Measurements from ENCODE around the gene WASF3. TPM values are rescaled to one million over a fixed set of nuclear protein-coding genes. Genes with fewer than 3 reads are reported as not detected.

Gene WASF3
- total RNA-seq, 3 donors from 2014 or later (not counting 1 experiment from before 2014, with no cell fraction given) = 0.61 TPM; not detected in 2

GRCh38 chr13:26529441-26529840 is 28.0 kb upstream of the WASF3 start:
- no peaks in the 10 kb centered on the region for H3K4me1 Mint-ChIP-seq
- Histone ChIP-seq H3K4me3 (ENCODE audit: low read length) (no peak overlapping the region), H3K27ac (ENCODE audit: low read length) (no peak overlapping the region), H3K27me3 (ENCODE audit: control insufficient read depth, insufficient read depth, low read length) (no peaks in the 10 kb centered on the region), H3K4me1 (ENCODE audit: control insufficient read depth, insufficient read depth, low read length) (no peaks in the 10 kb centered on the region), H3K36me3 (ENCODE audit: control insufficient read depth, insufficient read depth, low read length) (no peaks in the 10 kb centered on the region), H3K9me3 (ENCODE audit: control insufficient read depth, insufficient read depth, low read length) (no peaks in the 10 kb centered on the region)
- ATAC-seq = no peak
- H3K27ac Mint-ChIP-seq = no peak overlapping the region
- intact Hi-C loops (cut with micrococcal nuclease) = no loop called here
- no peak overlapping the region for H3K4me3 Mint-ChIP-seq
- peaks cover 10 to 15% of the 10 kb centered on the region in 2 donors for H3K27me3 Mint-ChIP-seq (ENCODE audit: low read depth in 2 of 2)
- no peaks in the 10 kb centered on the region for H3K36me3 Mint-ChIP-seq
- no peak for TF ChIP-seq CTCF (IDR thresholded peaks at IDR 0.05)
- DNase-seq = peak in 1 of 2 donors; percentile 26
- 40% methylated on average over 6 of the region's 6 CpGs for WGBS (ENCODE audit: insufficient coverage)
- H3K9me3 Mint-ChIP-seq = no peaks in the 10 kb centered on the region

GRCh38 chr13:26531742-26532141 is 25.7 kb upstream of the WASF3 start:
- H3K27me3 ChIP-seq (ENCODE audit: control insufficient read depth, insufficient read depth, low read length) = no peaks in the 10 kb centered on the region
- Mint-ChIP-seq H3K27ac (no peak overlapping the region), H3K36me3 (no peaks in the 10 kb centered on the region), H3K4me3 (no peak overlapping the region), H3K4me1 (no peaks in the 10 kb centered on the region), H3K9me3 (no peaks in the 10 kb centered on the region), H3K27me3 (ENCODE audit: low read depth in 2 of 2) (peaks cover 7 to 15% of the 10 kb centered on the region in 2 donors)
- no peak overlapping the region for H3K4me3 ChIP-seq (ENCODE audit: low read length)
- WGBS (ENCODE audit: insufficient coverage) = 62% methylated on average over 3 of the region's 3 CpGs
- H3K9me3 ChIP-seq (ENCODE audit: control insufficient read depth, insufficient read depth, low read length) = no peaks in the 10 kb centered on the region
- DNase-seq = no peak
- H3K36me3 ChIP-seq (ENCODE audit: control insufficient read depth, insufficient read depth, low read length) = no peaks in the 10 kb centered on the region
- no peak for ATAC-seq
- H3K27ac ChIP-seq (ENCODE audit: low read length) = no peak overlapping the region
- intact Hi-C loops (cut with micrococcal nuclease) = no loop called here
- no peaks in the 10 kb centered on the region for H3K4me1 ChIP-seq (ENCODE audit: control insufficient read depth, insufficient read depth, low read length)
- TF ChIP-seq CTCF (IDR thresholded peaks at IDR 0.05) = no peak

GRCh38 chr13:26534036-26534726 is 23.3 kb upstream of the WASF3 start:
- Mint-ChIP-seq H3K9me3 (no peaks in the 10 kb centered on the region), H3K4me3 (no peak overlapping the region)

More at GRCh38 chr13:26534036-26534726, 23.3 kb upstream of the WASF3 start:
- DNase-seq = no peak
- Mint-ChIP-seq H3K36me3 (no peaks in the 10 kb centered on the region), H3K27ac (no peak overlapping the region), H3K4me1 (no peaks in the 10 kb centered on the region), H3K27me3 (ENCODE audit: low read depth in 2 of 2) (peaks cover 9 to 13% of the 10 kb centered on the region in 2 donors)
- Histone ChIP-seq H3K36me3 (ENCODE audit: control insufficient read depth, insufficient read depth, low read length) (no peaks in the 10 kb centered on the region), H3K4me1 (ENCODE audit: control insufficient read depth, insufficient read depth, low read length) (no peaks in the 10 kb centered on the region), H3K9me3 (ENCODE audit: control insufficient read depth, insufficient read depth, low read length) (no peaks in the 10 kb centered on the region), H3K27me3 (ENCODE audit: control insufficient read depth, insufficient read depth, low read length) (no peaks in the 10 kb centered on the region), H3K27ac (ENCODE audit: low read length) (no peak overlapping the region), H3K4me3 (ENCODE audit: low read length) (no peak overlapping the region)
- no peak for ATAC-seq
- TF ChIP-seq CTCF (IDR thresholded peaks at IDR 0.05) = no peak
- WGBS (ENCODE audit: insufficient coverage) = 82% methylated on average over 9 of the region's 9 CpGs
- intact Hi-C loops (cut with micrococcal nuclease) = no loop called here

Measured in natural killer cell (primary cell).